Globus pallidus (tissue), 1 donor: ENCODE results near the gene TNPO1.

ENCODE experiments used
- DNase-seq: peaks from one replicate; pipeline ENCODE4 v3.0.0-alpha.2; 2015; ENCODE audit warnings: low spot score

The TNPO1 gene

DNA sequence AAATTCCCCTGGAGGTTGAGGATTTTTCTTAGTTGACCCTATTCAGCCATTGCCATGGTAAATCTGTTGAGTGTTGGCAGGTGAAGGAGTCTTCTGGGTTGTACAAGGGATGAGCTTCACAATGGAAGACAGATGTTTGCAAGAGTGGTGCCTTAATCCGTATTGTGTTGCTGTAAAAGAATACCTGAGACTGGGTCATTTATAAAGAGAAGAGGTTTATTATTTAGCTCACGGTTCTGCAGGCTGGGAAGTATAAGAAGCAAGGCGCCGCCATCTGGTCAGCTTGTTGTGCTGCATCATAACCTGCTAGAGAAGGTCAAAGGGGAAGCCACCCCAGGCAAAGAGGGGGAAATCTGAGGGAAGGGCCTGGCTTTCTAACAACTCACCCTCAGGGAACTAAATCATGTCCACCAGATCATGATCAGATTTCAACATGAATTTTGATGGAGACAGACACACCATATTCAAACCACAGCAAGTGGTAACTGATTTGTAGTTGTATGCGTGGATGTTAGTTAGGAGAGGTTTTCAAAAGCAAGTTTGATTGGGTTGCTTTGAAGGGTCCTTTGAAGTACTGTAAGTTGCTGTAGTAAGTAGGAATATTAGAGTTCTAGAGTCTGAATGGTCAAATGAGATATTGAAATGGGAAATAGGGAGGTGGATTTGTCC is 2.5 kb downstream of the TNPO1 start:
- peak; percentile 65 for DNase-seq

GRCh38 chr5:72821776-72822175 is 5.3 kb downstream of the TNPO1 start:
- no peak for DNase-seq

DNA sequence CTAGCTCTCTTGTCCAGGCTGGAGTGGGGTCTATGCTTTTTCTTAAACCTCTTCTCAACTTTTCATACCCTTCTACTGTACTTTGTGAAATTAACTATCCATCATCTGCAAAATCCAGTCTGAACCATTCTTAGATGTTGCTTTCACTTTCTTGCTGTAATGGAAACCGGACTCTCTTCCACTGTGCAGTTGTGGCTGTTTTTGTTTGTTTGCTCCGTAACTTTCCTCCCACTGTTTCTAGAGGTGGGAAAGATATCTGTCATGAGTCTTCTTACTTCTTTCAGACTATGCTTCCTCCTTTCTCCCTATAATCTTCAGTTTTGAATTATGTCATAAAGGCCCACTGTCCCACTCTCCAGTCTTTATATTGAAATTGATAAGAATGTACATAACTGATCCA is 6.5 kb downstream of the TNPO1 start:
- DNase-seq: no peak

DNA sequence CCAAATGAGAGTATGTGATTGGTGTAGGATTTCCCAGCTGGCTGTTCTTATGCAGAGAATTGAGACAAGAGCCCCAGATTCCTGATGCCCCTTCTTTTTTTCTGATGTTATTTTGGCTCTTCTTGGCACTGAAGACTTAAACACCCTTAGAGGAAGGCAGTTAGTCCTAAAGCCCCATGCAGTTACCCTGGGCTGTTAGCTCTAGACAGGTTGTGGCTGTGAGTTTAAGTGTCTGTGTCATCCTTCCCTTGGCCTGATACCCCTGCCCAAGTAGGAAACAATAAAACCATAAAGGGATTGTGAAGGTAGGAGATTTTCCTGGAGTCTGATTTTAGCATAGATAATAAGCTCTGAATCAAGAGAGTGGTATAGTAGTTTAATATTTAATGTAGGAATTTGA is 13.2 kb downstream of the TNPO1 start:
- no peak for DNase-seq

- no peak for DNase-seq
These were observed 13.9 kb downstream of the TNPO1 start for GRCh38 chr5:72830362-72830761.

- no peak for DNase-seq
These were observed 15.2 kb downstream of the TNPO1 start for GRCh38 chr5:72831685-72832084.

DNA sequence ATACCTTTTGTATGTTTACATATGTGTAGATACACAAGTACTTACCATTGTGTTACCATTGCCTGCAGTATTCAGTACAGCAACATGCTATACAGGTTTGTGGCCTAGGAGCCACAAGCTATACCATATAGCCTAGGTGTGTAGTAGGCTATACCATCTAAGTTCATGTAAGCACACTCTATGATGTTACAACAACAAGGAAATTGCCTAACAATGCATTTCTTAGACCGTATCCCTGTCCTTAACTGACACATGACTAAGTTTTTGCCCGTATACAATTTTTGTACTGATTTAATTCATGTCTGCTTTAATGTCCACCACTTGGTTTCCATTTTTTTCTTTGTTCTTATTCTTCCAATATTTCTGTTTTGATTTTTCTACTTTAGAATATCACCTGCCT is 18.5 kb downstream of the TNPO1 start:
- DNase-seq: no peak

- DNase-seq: no peak
These were observed 19.2 kb downstream of the TNPO1 start for GRCh38 chr5:72835633-72836032.

- DNase-seq: no peak
These were observed 20.3 kb downstream of the TNPO1 start for GRCh38 chr5:72836810-72837209.

GRCh38 chr5:72837524-72838096 is 21.1 kb downstream of the TNPO1 start:
- DNase-seq: no peak

- DNase-seq: no peak
These were observed 23.6 kb downstream of the TNPO1 start for GRCh38 chr5:72840041-72840440.

DNA sequence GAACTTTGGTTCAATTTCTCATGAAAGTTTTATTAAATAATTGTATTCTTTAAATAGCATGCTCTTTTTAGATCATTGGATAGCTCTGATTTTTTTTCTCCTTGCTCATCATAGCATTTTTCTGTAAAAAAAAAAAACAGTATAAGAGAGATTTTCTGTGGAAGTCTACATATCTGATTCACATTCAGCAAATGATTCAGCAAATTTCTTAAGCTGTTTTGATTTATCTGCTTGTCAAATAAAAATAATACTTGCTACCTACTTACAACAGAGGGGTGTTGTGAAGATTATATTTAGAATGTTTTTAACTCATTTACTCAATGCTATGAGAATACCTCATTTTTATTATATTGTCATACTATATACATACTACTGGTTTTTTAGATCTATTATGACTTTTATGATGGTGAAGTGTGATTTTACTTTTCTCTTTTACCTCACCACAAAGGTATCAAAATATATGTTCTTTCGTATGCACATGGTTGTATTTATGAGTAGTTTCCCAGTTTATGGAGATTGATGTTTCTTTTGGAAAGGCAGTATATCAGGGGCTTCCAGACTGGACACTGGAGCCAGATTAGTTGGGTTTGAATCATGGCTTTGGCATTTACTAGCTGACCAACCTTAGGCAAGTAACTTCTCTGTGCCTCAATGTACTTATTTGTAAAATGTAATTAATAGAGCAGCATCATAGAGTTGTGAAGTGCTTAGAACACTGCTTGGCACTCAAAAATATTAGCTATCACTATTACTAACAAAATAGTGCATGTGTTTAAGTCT is 25.5 kb downstream of the TNPO1 start:
- DNase-seq: no peak

- no peak for DNase-seq
These were observed 26.4 kb downstream of the TNPO1 start for GRCh38 chr5:72842816-72843215.

- no peak for DNase-seq
These were observed 27.8 kb downstream of the TNPO1 start for GRCh38 chr5:72844218-72844603.

DNA sequence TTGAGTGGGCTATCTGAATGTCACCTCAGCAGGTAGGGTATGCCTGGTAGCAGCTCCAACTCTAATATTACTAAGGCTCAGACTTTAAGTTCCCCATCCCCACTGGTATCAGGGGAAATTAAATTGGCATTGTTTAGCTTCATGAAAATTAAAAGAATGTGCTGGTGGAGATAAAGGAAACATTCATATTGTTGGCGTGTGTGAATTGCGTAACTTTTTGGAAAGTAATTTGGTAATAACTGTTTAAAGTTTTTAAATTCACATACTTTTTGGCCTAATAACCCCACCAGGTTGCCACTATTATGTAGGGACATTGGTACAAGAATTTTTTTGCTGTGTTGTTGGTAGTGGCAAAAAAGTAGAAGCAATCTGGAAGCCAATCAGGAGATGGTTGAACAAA is 29.4 kb downstream of the TNPO1 start:
- DNase-seq: no peak

- no peak for DNase-seq
These were observed 30.0 kb downstream of the TNPO1 start for GRCh38 chr5:72846483-72846882.

- DNase-seq: no peak
These were observed 31.0 kb downstream of the TNPO1 start for GRCh38 chr5:72847439-72847838.

DNA sequence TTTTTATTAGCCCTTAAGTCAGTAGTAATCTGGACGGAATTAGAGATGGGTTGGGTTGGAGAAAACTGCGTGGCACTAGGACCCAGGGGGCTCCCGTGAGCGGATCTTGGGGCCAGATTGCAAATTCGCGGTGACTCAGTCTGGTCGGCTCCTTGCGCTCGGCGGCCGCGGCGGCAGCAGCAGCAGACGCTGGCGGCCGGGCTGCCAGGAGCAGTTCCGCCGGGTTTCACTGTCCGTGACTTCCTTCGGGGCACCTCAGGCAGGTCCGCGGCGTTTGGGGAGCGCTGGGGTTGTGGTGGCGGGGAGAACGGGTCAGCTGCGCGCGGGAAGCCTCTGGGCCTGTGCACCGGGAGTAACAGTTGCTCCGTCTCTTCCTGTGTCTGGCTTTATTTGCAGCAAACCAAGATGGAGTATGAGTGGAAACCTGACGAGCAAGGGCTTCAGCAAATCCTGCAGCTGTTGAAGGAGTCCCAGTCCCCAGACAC is 31.6 kb downstream of the TNPO1 start:
- peak; percentile 91 for DNase-seq

GRCh38 chr5:72848474-72849428 is 32.3 kb downstream of the TNPO1 start:
- DNase-seq: peak; percentile 62

GRCh38 chr5:72849546-72849945 is 33.1 kb downstream of the TNPO1 start:
- no peak for DNase-seq

DNA sequence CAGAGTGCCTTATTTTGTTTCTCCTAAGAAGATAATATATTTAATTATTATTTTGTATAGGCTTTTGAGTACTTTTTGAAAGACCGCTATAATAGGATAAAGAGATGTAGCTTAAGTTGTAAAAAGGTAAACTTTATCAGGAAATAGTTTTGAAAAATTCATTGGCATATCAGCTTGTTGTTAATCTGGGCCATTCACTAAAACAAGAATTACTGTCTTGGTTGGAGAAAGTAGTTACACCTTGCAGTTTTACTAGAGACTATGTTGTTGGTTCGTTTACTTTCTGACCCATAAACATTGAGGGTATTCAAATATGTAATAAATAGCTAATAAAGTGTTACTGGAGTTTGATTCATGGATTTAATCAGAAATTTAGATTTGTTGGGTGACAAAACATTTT is 33.7 kb downstream of the TNPO1 start:
- no peak for DNase-seq

DNA sequence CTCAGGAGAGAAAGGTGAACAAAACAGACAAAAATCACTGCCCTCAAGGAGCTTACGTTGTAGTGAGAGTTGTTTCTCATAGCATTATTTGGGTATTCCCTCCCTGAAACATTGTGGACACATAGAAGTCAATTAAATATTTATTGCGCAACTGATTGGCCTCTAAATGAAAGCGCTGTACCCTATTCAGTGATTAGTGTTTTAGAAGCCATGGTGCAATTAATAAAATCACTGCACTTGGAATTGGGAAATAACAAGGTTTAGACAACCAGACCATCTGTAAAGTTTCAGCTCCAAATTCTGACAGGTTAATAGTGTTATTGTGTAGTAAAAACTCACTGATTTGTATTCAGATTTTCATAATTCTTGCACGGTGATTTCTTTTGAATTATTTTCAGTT is 35.9 kb downstream of the TNPO1 start:
- no peak for DNase-seq
